ACC112 (cell line): ENCODE results near the gene S100PBP.

ENCODE experiments used
- H2AFZ ChIP-seq: fragments of 200-600 bp; sonication (generic); one replicate; pipeline ENCODE4 v1.6.0; 2017; ENCODE audit warnings: antibody characterized with exemption, low read length; ENCODE audit not compliant: unreplicated experiment
- H3K27ac ChIP-seq: fragments of 200-600 bp; sonication (generic); 2 replicates; pipeline ENCODE4 v1.5.1; 2014; ENCODE audit warnings: low read depth, mild to moderate bottlenecking, antibody characterized with exemption, low read length, moderate library complexity
- H3K27me3 ChIP-seq: fragments of 200-600 bp; sonication (generic); 2 replicates; pipeline ENCODE4 v1.6.1; 2014; ENCODE audit warnings: mild to moderate bottlenecking, antibody characterized with exemption, low read length, moderate library complexity, mixed read lengths; ENCODE audit not compliant: insufficient read depth
- H3K36me3 ChIP-seq: fragments of 200-600 bp; sonication (generic); 2 replicates; pipeline ENCODE4 v1.6.1; 2016; ENCODE audit warnings: mild to moderate bottlenecking, antibody characterized with exemption, low read length, moderate library complexity, mixed read lengths; ENCODE audit not compliant: insufficient read depth
- H3K4me1 ChIP-seq: fragments of 200-600 bp; sonication (generic); one replicate; pipeline ENCODE4 v1.6.1; 2016; ENCODE audit warnings: low read length, mixed read lengths; ENCODE audit not compliant: insufficient read depth, unreplicated experiment, control insufficient read depth
- H3K4me3 ChIP-seq: fragments of 200-600 bp; sonication (generic); 2 replicates; pipeline ENCODE4 v1.5.1; 2014; ENCODE audit warnings: mild to moderate bottlenecking, low read depth, low read length
- H3K79me2 ChIP-seq: fragments of 200-600 bp; sonication (generic); one replicate; pipeline ENCODE4 v1.6.0; 2016; ENCODE audit warnings: low read length; ENCODE audit not compliant: control insufficient read depth, unreplicated experiment, insufficient read depth

S100PBP gene

GRCh38 chr1:32830092-32830852 lies 12.8 kb downstream of the S100PBP start:
- Histone ChIP-seq H2AFZ (no peak overlapping the region), H3K79me2 (no peaks in the 10 kb centered on the region), H3K4me3 (no peak overlapping the region), H3K27ac (no peak overlapping the region), H3K4me1 (no peaks in the 10 kb centered on the region), H3K27me3 (no peaks in the 10 kb centered on the region), H3K36me3 (peaks cover 57% of the 10 kb centered on the region)

- H3K4me3 ChIP-seq: no peak overlapping the region
- no peak overlapping the region for H2AFZ ChIP-seq
- peaks cover 43% of the 10 kb centered on the region for H3K36me3 ChIP-seq
- H3K27ac ChIP-seq: no peak overlapping the region
- no peaks in the 10 kb centered on the region for H3K79me2 ChIP-seq
- H3K4me1 ChIP-seq: no peaks in the 10 kb centered on the region
- H3K27me3 ChIP-seq: no peaks in the 10 kb centered on the region
Measured at GRCh38 chr1:32831878-32832277, 14.4 kb downstream of the S100PBP start.

- no peaks in the 10 kb centered on the region for H3K4me1 ChIP-seq
- no peaks in the 10 kb centered on the region for H3K27me3 ChIP-seq
- no peak overlapping the region for H3K27ac ChIP-seq
- H3K79me2 ChIP-seq: no peaks in the 10 kb centered on the region
- peaks cover 15% of the 10 kb centered on the region for H3K36me3 ChIP-seq
- no peak overlapping the region for H3K4me3 ChIP-seq
- no peak overlapping the region for H2AFZ ChIP-seq
Measured at GRCh38 chr1:32848354-32849063, 31.1 kb downstream of the S100PBP start.

- H3K79me2 ChIP-seq: no peaks in the 10 kb centered on the region
- no peak overlapping the region for H2AFZ ChIP-seq
- 0 out of 2 replicates have a peak, but pooled peaks cover 14% of the 10 kb centered on the region for H3K36me3 ChIP-seq
- peaks cover 1% of the 10 kb centered on the region for H3K4me1 ChIP-seq
- H3K27ac ChIP-seq: no peak overlapping the region
- H3K27me3 ChIP-seq: no peaks in the 10 kb centered on the region
- H3K4me3 ChIP-seq: no peak overlapping the region
Measured at GRCh38 chr1:32855861-32856617, 38.6 kb downstream of the S100PBP start.

GRCh38 chr1:32858136-32858535 lies 40.7 kb downstream of the S100PBP start:
- Histone ChIP-seq H3K79me2 (no peaks in the 10 kb centered on the region), H3K27ac (no peak overlapping the region), H3K36me3 (0 out of 2 replicates have a peak, but pooled peaks cover 14% of the 10 kb centered on the region), H3K4me3 (no peak overlapping the region), H3K4me1 (peaks cover 10% of the 10 kb centered on the region), H3K27me3 (no peaks in the 10 kb centered on the region), H2AFZ (no peak overlapping the region)

- Histone ChIP-seq H2AFZ (no peak overlapping the region), H3K4me3 (no peak overlapping the region), H3K4me1 (peaks cover 10% of the 10 kb centered on the region), H3K27ac (no peak overlapping the region), H3K36me3 (0 out of 2 replicates have a peak, but pooled peaks cover 14% of the 10 kb centered on the region), H3K79me2 (no peaks in the 10 kb centered on the region), H3K27me3 (no peaks in the 10 kb centered on the region)
Measured at GRCh38 chr1:32858791-32859190, 41.3 kb downstream of the S100PBP start.

- Histone ChIP-seq H3K36me3 (0 out of 2 replicates have a peak, but pooled peaks cover 14% of the 10 kb centered on the region), H3K79me2 (no peaks in the 10 kb centered on the region), H3K4me3 (no peak overlapping the region), H2AFZ (no peak overlapping the region), H3K4me1 (peaks cover 10% of the 10 kb centered on the region), H3K27me3 (no peaks in the 10 kb centered on the region), H3K27ac (no peak overlapping the region)
Measured at GRCh38 chr1:32859915-32860314, 42.5 kb downstream of the S100PBP start.

- Histone ChIP-seq H3K27ac (no peak overlapping the region), H2AFZ (no peak overlapping the region), H3K36me3 (0 out of 2 replicates have a peak, but pooled peaks cover 14% of the 10 kb centered on the region), H3K4me3 (no peak overlapping the region), H3K27me3 (no peaks in the 10 kb centered on the region), H3K4me1 (peaks cover 10% of the 10 kb centered on the region), H3K79me2 (no peaks in the 10 kb centered on the region)
Measured at GRCh38 chr1:32860566-32860965, 43.1 kb downstream of the S100PBP start.

- no peaks in the 10 kb centered on the region for H3K79me2 ChIP-seq
- H3K36me3 ChIP-seq: 0 out of 2 replicates have a peak, but pooled peaks cover 10% of the 10 kb centered on the region
- H3K4me3 ChIP-seq: no peak overlapping the region
- H3K27me3 ChIP-seq: no peaks in the 10 kb centered on the region
- no peak overlapping the region for H3K27ac ChIP-seq
- H3K4me1 ChIP-seq: peaks cover 10% of the 10 kb centered on the region
- H2AFZ ChIP-seq: no peak overlapping the region
Measured at GRCh38 chr1:32861904-32862695, 44.6 kb downstream of the S100PBP start.
